Ishikawa (cell line): ENCODE measurements around the gene PSMB5.
A peak's percentile ranks its signal among the peaks of the same experiment; 100 is the strongest.

Source experiments
- CEBPB ChIP-seq: IDR thresholded peaks from 2 replicates; pipeline ENCODE4 v1.6.1; 2012
- CREB1 ChIP-seq: IDR thresholded peaks from 2 replicates; pipeline ENCODE4 v1.6.1; 2012; ENCODE audit warnings: low read depth
- EGR1 ChIP-seq: IDR thresholded peaks from 2 replicates; pipeline ENCODE4 v1.6.1; 2012
- EP300 ChIP-seq: IDR thresholded peaks from 2 replicates; pipeline ENCODE4 v1.6.1; 2012; ENCODE audit warnings: borderline replicate concordance
- NFIC ChIP-seq: IDR thresholded peaks from 2 replicates; pipeline ENCODE4 v1.6.1; 2012
- RAD21 ChIP-seq: IDR thresholded peaks from 2 replicates; pipeline ENCODE4 v1.6.1; 2012; ENCODE audit warnings: low read depth
- REST ChIP-seq: IDR thresholded peaks from 2 replicates; pipeline ENCODE4 v1.6.1; 2012; ENCODE audit warnings: low read depth, mild to moderate bottlenecking
- TAF1 ChIP-seq: IDR thresholded peaks from 2 replicates; pipeline ENCODE4 v1.6.1; 2012; ENCODE audit warnings: low read depth, mild to moderate bottlenecking
- TCF12 ChIP-seq: IDR thresholded peaks from 2 replicates; pipeline ENCODE4 v1.6.1; 2012; ENCODE audit warnings: low read depth
- TEAD4 ChIP-seq: IDR thresholded peaks from 2 replicates; pipeline ENCODE4 v1.6.1; 2012
- YY1 ChIP-seq: IDR thresholded peaks from 2 replicates; pipeline ENCODE4 v1.6.1; 2012; ENCODE audit warnings: low read depth
- ZBTB7A ChIP-seq: IDR thresholded peaks from 2 replicates; pipeline ENCODE4 v1.6.1; 2012; ENCODE audit warnings: low read depth
- TF ChIP-seq, protein P1 (sequence below): IDR thresholded peaks from 2 replicates; pipeline ENCODE4 v1.6.1; 2012

DNA sequence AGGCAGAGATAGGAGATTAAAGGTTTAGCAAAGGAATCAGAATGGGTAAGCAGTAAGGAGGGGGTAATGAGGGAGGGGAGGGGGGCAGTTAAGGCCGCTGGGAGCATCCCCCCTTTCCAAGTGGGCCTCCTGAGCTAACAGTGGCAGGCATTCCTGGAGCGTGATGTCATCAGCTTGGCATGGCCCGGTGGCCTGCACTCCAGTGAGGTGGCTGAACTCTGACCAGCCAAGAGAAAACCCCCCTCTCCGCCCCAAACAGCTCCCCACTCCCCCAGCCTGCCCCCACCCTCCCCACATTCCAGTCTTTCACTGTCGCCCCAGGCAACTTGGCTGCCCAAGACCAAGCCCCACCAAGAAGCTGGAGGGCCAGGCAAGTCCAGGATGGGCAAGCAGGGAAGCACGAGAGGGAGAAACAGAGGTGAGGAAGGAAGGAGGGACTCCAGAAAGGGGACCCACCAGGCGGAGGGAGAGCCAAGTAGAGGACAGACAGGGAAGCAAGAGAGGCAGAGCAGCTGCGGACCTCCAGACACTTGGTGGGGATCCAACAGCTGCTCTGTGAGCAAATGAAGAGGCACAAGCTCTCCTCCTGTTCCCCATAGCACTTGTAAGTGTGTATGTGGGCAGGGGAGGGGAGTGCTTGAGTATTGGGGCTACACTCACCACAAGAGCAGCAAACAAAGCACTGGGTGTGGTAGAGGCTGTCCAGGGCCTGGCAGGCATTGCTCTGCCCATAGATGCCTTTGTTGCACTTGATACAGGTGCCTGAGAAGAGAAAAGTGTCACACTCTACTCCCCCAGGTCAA is 56.8 kb downstream of the PSMB5 start:
- no peak for TF ChIP-seq REST
- TF ChIP-seq EP300, result peak; percentile 44; the same call in 1 of the 2 replicates
- TF ChIP-seq ZBTB7A, result peak; percentile 73; the same call in 1 of the 2 replicates
- TF ChIP-seq YY1, result no peak
- TF ChIP-seq, protein P1, sequence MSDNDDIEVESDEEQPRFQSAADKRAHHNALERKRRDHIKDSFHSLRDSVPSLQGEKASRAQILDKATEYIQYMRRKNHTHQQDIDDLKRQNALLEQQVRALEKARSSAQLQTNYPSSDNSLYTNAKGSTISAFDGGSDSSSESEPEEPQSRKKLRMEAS, result 0 out of 2 replicates have a peak, but pooled peaks have one; percentile 20
- no peak for TF ChIP-seq EGR1
- no peak for TF ChIP-seq CEBPB
- no peak for TF ChIP-seq CREB1
- peak; percentile 35; the same call in 1 of the 2 replicates for TF ChIP-seq TCF12
- no peak for TF ChIP-seq RAD21
- no peak for TF ChIP-seq TAF1
- peak; percentile 30; the same call in 1 of the 2 replicates for TF ChIP-seq NFIC
- peak; percentile 96 for TF ChIP-seq TEAD4
